Tibial artery (tissue), 4 donors: ENCODE data around the gene CD300E.

ENCODE experiments used
- DNase-seq, 2 donors: peaks; one replicate each; pipeline ENCODE4 v3.0.0-alpha.2; 2019
- H3K27ac ChIP-seq, 2 donors: fragments of 200-600 bp; sonication (generic) in 1 of 2; 1 replicate in 1 of 2; 2 replicates in 1 of 2; pipeline ENCODE4 v1.5.1; 2018 to 2019; ENCODE audit warnings: mild to moderate bottlenecking in 1 of 2
- H3K27me3 ChIP-seq, 2 donors: fragments of 200-600 bp; sonication (generic) in 1 of 2; one replicate each; pipeline versions ENCODE4 v1.5.1 to v1.6.0; 2016 to 2019
- H3K36me3 ChIP-seq, 3 donors: fragments of 200-600 bp; sonication (generic) in 2 of 3; one replicate each; pipeline ENCODE4 v1.5.1; 2016 to 2019; ENCODE audit warnings: mild to moderate bottlenecking in 2 of 3
- H3K4me1 ChIP-seq, 4 donors: fragments of 200-600 bp; sonication (generic) in 2 of 4; 1 replicate in 3 of 4; 2 replicates in 1 of 4; pipeline ENCODE4 v1.5.1; 2016 to 2019
- H3K4me3 ChIP-seq, 2 donors: fragments of 200-600 bp; sonication (generic) in 1 of 2; 1 replicate in 1 of 2; 2 replicates in 1 of 2; pipeline ENCODE4 v1.5.1; 2018 to 2019; ENCODE audit warnings: mild to moderate bottlenecking in 2 of 2
- H3K9me3 ChIP-seq, 3 donors: fragments of 200-600 bp; sonication (generic) in 1 of 3; one replicate each; pipeline ENCODE4 v1.5.1; 2016 to 2019
- CTCF ChIP-seq, 2 experiments: fragments of 200-600 bp in 1 of 2; fragments of 450-650 bp in 1 of 2; IDR thresholded peaks; one replicate each; pipeline ENCODE4 v1.5.1; 2017 to 2019; ENCODE audit warnings: antibody characterized with exemption in 2 of 2, mild to moderate bottlenecking in 1 of 2, moderate library complexity in 1 of 2
- intact Hi-C: fragments of 100-400 bp; cut with DNase I; formaldehyde crosslinking; loops from one replicate; pipeline ENCODE4 v1.15.0; 2023; ENCODE audit warnings: low total_unique reads

The CD300E gene

GRCh38 chr17:74658620-74659019 is 35.1 kb upstream of the CD300E start:
- peaks cover 0 to 31% of the 10 kb centered on the region in 2 donors for H3K27me3 ChIP-seq
- no peak for TF ChIP-seq CTCF (IDR thresholded peaks at IDR 0.05)
- intact Hi-C loops, result no loop called here
- no peaks in the 10 kb centered on the region for H3K36me3 ChIP-seq
- no peak for DNase-seq
- H3K27ac ChIP-seq, result no peak overlapping the region
- H3K4me1 ChIP-seq, result no peaks in the 10 kb centered on the region
- no peak overlapping the region for H3K4me3 ChIP-seq
- no peaks in the 10 kb centered on the region for H3K9me3 ChIP-seq

GRCh38 chr17:74654742-74655141 is 31.2 kb upstream of the CD300E start:
- no peaks in the 10 kb centered on the region for H3K36me3 ChIP-seq
- peaks cover 0 to 56% of the 10 kb centered on the region in 2 donors for H3K27me3 ChIP-seq
- no peak overlapping the region for H3K4me3 ChIP-seq
- H3K27ac ChIP-seq, result no peak overlapping the region
- no peaks in the 10 kb centered on the region for H3K9me3 ChIP-seq
- intact Hi-C loops, result no loop called here
- TF ChIP-seq CTCF (IDR thresholded peaks at IDR 0.05), result no peak
- H3K4me1 ChIP-seq, result no peaks in the 10 kb centered on the region
- no peak for DNase-seq

- intact Hi-C loops, result no loop called here
- Histone ChIP-seq H3K4me3 (no peak overlapping the region), H3K27me3 (peaks cover 0 to 64% of the 10 kb centered on the region in 2 donors), H3K36me3 (no peaks in the 10 kb centered on the region), H3K4me1 (no peaks in the 10 kb centered on the region), H3K27ac (no peak overlapping the region), H3K9me3 (no peaks in the 10 kb centered on the region)
- TF ChIP-seq CTCF (IDR thresholded peaks at IDR 0.05), result no peak
- DNase-seq, result no peak
Measured at GRCh38 chr17:74652020-74652419, 28.5 kb upstream of the CD300E start.

- Histone ChIP-seq H3K27ac (no peak overlapping the region), H3K9me3 (no peaks in the 10 kb centered on the region), H3K36me3 (no peaks in the 10 kb centered on the region), H3K27me3 (peaks cover 0 to 51% of the 10 kb centered on the region in 2 donors), H3K4me3 (no peak overlapping the region), H3K4me1 (no peaks in the 10 kb centered on the region)
- no peak for DNase-seq
- no peak for TF ChIP-seq CTCF (IDR thresholded peaks at IDR 0.05)
- intact Hi-C loops, result no loop called here
Measured at GRCh38 chr17:74649909-74650308, 26.4 kb upstream of the CD300E start.

GRCh38 chr17:74647871-74648672 is 24.5 kb upstream of the CD300E start:
- no peaks in the 10 kb centered on the region for H3K4me1 ChIP-seq
- peaks cover 0 to 45% of the 10 kb centered on the region in 2 donors for H3K27me3 ChIP-seq
- no peaks in the 10 kb centered on the region for H3K9me3 ChIP-seq
- TF ChIP-seq CTCF (IDR thresholded peaks at IDR 0.05), result no peak
- no peaks in the 10 kb centered on the region for H3K36me3 ChIP-seq
- H3K4me3 ChIP-seq, result no peak overlapping the region
- no peak overlapping the region for H3K27ac ChIP-seq
- no peak for DNase-seq
- intact Hi-C loops, result no loop called here
